GM12878 (cell line): ENCODE data around the gene MEIOC. TPM values are rescaled to one million over a fixed set of nuclear protein-coding genes. Genes with fewer than 3 reads are reported as not detected.

ENCODE experiments used
- ATAC-seq: fragments of 200-7000 bp; cut with Tn5 transposase; 3 replicates; pipeline ENCODE4 v1.9.1; 2020; ENCODE audit warnings: mild to moderate bottlenecking, moderate library complexity
- BruUV-seq: library from RNA; stranded (reverse); fragments of 400-500 nt; replicated peaks from 2 replicates; lab custom pipeline; 2021; lab: Mats Ljungman, UMichigan
- CTCF ChIA-PET: fragments of 300-600 bp; sonication (Branson Sonifier 250); formaldehyde crosslinking; extraction: SDS; loops from one replicate; lab custom pipeline; 2021; ENCODE audit warnings: inconsistent platforms; lab: Yijun Ruan, JAX
- POLR2A ChIA-PET: fragments of 350-600 bp; formaldehyde crosslinking; extraction: SDS; loops from one replicate; lab custom pipeline; 2021; ENCODE audit warnings: inconsistent platforms; lab: Charles Lee
- RAD21 ChIA-PET: fragments of 300-600 bp; sonication (Branson Sonifier 250); formaldehyde crosslinking; loops from one replicate; lab custom pipeline; 2023; ENCODE audit warnings: antibody characterized with exemption; ENCODE audit not compliant: unreplicated experiment; lab: Charles Lee
- SMC1A ChIA-PET: fragments of 300-600 bp; sonication (Branson Sonifier 250); formaldehyde crosslinking; loops from one replicate; lab custom pipeline; 2023; ENCODE audit not compliant: unreplicated experiment, uncharacterized antibody; lab: Charles Lee
- DNase-seq: peaks from one replicate; pipeline ENCODE4 v3.0.0-alpha.2; 2011; ENCODE audit warnings: low read depth, low spot score
- FAIRE-seq: peaks from 3 replicates; lab custom pipeline; 2011; peaks lifted over from hg19 to GRCh38; lab: Jason Lieb, UNC
- H2AFZ ChIP-seq: 2 replicates; pipeline ENCODE4 v1.6.0; 2011; ENCODE audit warnings: low read depth, low read length, control low read depth; ENCODE audit not compliant: control insufficient read depth
- H3K27ac ChIP-seq: 2 replicates; pipeline ENCODE4 v1.5.1; 2011; ENCODE audit warnings: control low read depth; ENCODE audit not compliant: control insufficient read depth, insufficient read depth
- H3K27me3 ChIP-seq, 2 experiments: replicated peaks in 1 of 2; 2 replicates each; pipeline versions ENCODE4 v1.6.0 to v1.6.1; 2011; ENCODE audit warnings: low read length in 1 of 2; ENCODE audit not compliant: control insufficient read depth in 2 of 2, insufficient read depth in 2 of 2
- H3K36me3 ChIP-seq, 2 experiments: 2 replicates each; pipeline ENCODE4 v1.5.1; 2011; ENCODE audit warnings: low read length in 1 of 2; ENCODE audit not compliant: control insufficient read depth in 2 of 2, insufficient read depth in 2 of 2
- H3K4me1 ChIP-seq: 2 replicates; pipeline ENCODE4 v1.6.1; 2011; ENCODE audit warnings: mild to moderate bottlenecking, low read length, moderate library complexity, mixed read lengths; ENCODE audit not compliant: control insufficient read depth, insufficient read depth
- H3K4me2 ChIP-seq: 2 replicates; pipeline ENCODE4 v1.6.0; 2011; ENCODE audit warnings: control low read depth; ENCODE audit not compliant: control insufficient read depth, insufficient read depth
- H3K4me3 ChIP-seq: fragments of 200-600 bp; sonication (generic); 2 replicates; pipeline ENCODE4 v1.5.1; 2016
- H3K79me2 ChIP-seq: 2 replicates; pipeline ENCODE4 v1.6.0; 2011; ENCODE audit warnings: low read length; ENCODE audit not compliant: control insufficient read depth, insufficient read depth
- H3K9ac ChIP-seq: 2 replicates; pipeline ENCODE4 v1.8.0; 2011; ENCODE audit warnings: low read length, control low read depth, mixed read lengths; ENCODE audit not compliant: control insufficient read depth, insufficient read depth
- H3K9me3 ChIP-seq: replicated peaks from 3 replicates; pipeline ENCODE4 v1.5.1; 2011; ENCODE audit warnings: mild to moderate bottlenecking, low read length; ENCODE audit not compliant: control insufficient read depth, insufficient read depth
- H4K20me1 ChIP-seq: 2 replicates; pipeline ENCODE4 v1.6.0; 2011; ENCODE audit not compliant: control insufficient read depth, insufficient read depth
- BRCA1 ChIP-seq: IDR thresholded peaks from 2 replicates; pipeline ENCODE4 v1.6.1; 2011; ENCODE audit warnings: low read depth, low read length, improper control_type of control experiment
- CBFB ChIP-seq: IDR thresholded peaks from 2 replicates; pipeline ENCODE4 v1.6.1; 2016; ENCODE audit warnings: antibody characterized with exemption, low read depth
- CHD4 ChIP-seq: fragments of 200-600 bp; sonication (generic); IDR thresholded peaks from 2 replicates; pipeline ENCODE4 v1.6.1; 2016; ENCODE audit warnings: mild to moderate bottlenecking
- CREB1 ChIP-seq: IDR thresholded peaks from 2 replicates; pipeline ENCODE4 v1.6.1; 2012; ENCODE audit warnings: low read depth, mild to moderate bottlenecking, inconsistent platforms
- ETV6 ChIP-seq, 2 experiments: fragments of 450-650 bp in 1 of 2; IDR thresholded peaks in 1 of 2; conservative IDR thresholded peaks in 1 of 2; 2 replicates each; pipeline ENCODE4 v1.6.1; 2014; ENCODE audit warnings: antibody characterized with exemption in 1 of 2, borderline replicate concordance in 1 of 2, low read depth in 1 of 2, mild to moderate bottlenecking in 1 of 2, moderate library complexity in 1 of 2
- HDAC6 ChIP-seq: fragments of 200-600 bp; sonication (generic); IDR thresholded peaks from one replicate; pipeline ENCODE4 v1.8.0; 2017; ENCODE audit warnings: antibody characterized with exemption; ENCODE audit not compliant: unreplicated experiment
- MEF2A ChIP-seq: IDR thresholded peaks from 2 replicates; pipeline ENCODE4 v1.6.1; 2011; ENCODE audit warnings: low read depth, mild to moderate bottlenecking, low read length, moderate library complexity; ENCODE audit not compliant: insufficient read depth
- NBN ChIP-seq: fragments of 450-650 bp; IDR thresholded peaks from 2 replicates; pipeline ENCODE4 v1.6.1; 2016
- NR2C1 ChIP-seq: fragments of 450-650 bp; IDR thresholded peaks from 2 replicates; pipeline ENCODE4 v1.6.1; 2017; ENCODE audit warnings: antibody characterized with exemption, mild to moderate bottlenecking, moderate library complexity
- RFX5 ChIP-seq: IDR thresholded peaks from 2 replicates; pipeline ENCODE4 v1.6.1; 2011; ENCODE audit warnings: low read depth, low read length, improper control_type of control experiment
- SMC3 ChIP-seq: IDR thresholded peaks from 2 replicates; pipeline ENCODE4 v1.6.1; 2011; ENCODE audit warnings: low read length, improper control_type of control experiment, borderline replicate concordance
- USF2 ChIP-seq: IDR thresholded peaks from 2 replicates; pipeline ENCODE4 v1.6.1; 2011; ENCODE audit warnings: low read depth, low read length, improper control_type of control experiment, borderline replicate concordance
- ZSCAN29 ChIP-seq: fragments of 450-650 bp; IDR thresholded peaks from 2 replicates; pipeline ENCODE4 v1.6.1; 2017; ENCODE audit warnings: mild to moderate bottlenecking, moderate library complexity
- WGBS: methylation state at CpG from one replicate; pipeline ENCODE4 v1.1.6; 2016; ENCODE audit warnings: low lambda C conversion rate; ENCODE audit not compliant: insufficient replicate concordance, insufficient coverage; ENCODE audit errors: missing lambda C conversion rate; 5-methylcytosine and 5-hydroxymethylcytosine counted together
- in situ Hi-C: fragments of 300-500 bp; cut with MboI; formaldehyde crosslinking; loops from 9 replicates; pipeline ENCODE4 v1.14.3; 2018; ENCODE audit warnings: mixed read lengths
- intact Hi-C: fragments of 100-400 bp; cut with micrococcal nuclease; formaldehyde crosslinking; loops from one replicate; pipeline ENCODE4 v1.14.2; 2022; ENCODE audit not compliant: unreplicated experiment
- polyA plus RNA-seq, 11 experiments: library from polyadenylated mRNA; depleted of rRNA in 4 of 11; unstranded in 6 of 11; stranded (reverse) in 5 of 11; fragments of >200 nt; fragmentation: Nextera tagmentation in 4 of 11; fragmentation: Illumina TruSeq in 1 of 11; extraction: Ambion mirVana in 4 of 11; extraction: Trizol in 1 of 11; gene quantifications; 1 replicate in 1 of 11; 2 replicates in 10 of 11; pipeline versions ENCODE4 v1.2.1 to v1.2.3, GENCODE V29; 2011 to 2016; ENCODE audit warnings: inconsistent platforms in 2 of 11, missing spikeins in 2 of 11, low read depth in 1 of 11
- total RNA-seq, 4 experiments: library from RNA; depleted of rRNA in 3 of 4; stranded (reverse); fragments of >200 nt in 3 of 4; fragmentation: Illumina TruSeq in 1 of 4; extraction: Trizol in 1 of 4; gene quantifications; 2 replicates each; pipeline versions ENCODE4 v1.2.1 to v1.2.3, GENCODE V29; 2013 to 2021
- TF ChIP-seq, protein P1 (sequence below): fragments of 450-650 bp; IDR thresholded peaks from 2 replicates; pipeline ENCODE4 v1.6.1; 2017; ENCODE audit warnings: low read depth, mild to moderate bottlenecking, moderate library complexity

MEIOC gene
- total and polyA plus RNA-seq, 10 of the 15 experiments (the other 5 are each of a cell fraction or from before 2014, with no cell fraction given): 0.01 to 0.48 (median 0.12) TPM; not detected in 4

DNA sequence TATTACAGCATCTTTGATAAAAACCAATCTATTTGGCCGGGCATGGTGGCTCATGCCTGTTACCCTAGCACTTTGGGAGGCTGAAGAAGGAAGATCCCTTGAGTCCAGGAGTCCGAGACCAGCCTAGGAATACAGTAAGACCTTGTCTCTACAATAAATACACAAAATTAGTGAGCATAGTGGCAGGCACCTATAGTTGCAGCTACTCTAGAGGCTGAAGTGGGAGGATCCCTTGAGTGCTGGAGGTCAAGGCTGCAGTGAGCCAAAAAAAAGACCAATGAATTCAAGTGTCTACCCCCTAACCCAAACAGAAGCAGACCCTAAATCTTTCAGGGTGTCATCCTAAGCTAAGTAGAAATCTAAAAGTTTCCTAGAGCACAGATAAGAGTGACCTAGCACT is 7.3 kb upstream of the MEIOC start (continued):
- TF ChIP-seq, protein P1, sequence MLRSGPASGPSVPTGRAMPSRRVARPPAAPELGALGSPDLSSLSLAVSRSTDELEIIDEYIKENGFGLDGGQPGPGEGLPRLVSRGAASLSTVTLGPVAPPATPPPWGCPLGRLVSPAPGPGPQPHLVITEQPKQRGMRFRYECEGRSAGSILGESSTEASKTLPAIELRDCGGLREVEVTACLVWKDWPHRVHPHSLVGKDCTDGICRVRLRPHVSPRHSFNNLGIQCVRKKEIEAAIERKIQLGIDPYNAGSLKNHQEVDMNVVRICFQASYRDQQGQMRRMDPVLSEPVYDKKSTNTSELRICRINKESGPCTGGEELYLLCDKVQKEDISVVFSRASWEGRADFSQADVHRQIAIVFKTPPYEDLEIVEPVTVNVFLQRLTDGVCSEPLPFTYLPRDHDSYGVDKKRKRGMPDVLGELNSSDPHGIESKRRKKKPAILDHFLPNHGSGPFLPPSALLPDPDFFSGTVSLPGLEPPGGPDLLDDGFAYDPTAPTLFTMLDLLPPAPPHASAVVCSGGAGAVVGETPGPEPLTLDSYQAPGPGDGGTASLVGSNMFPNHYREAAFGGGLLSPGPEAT: no peak

- no peaks in the 10 kb centered on the region for H4K20me1 ChIP-seq
- H3K36me3 ChIP-seq: no peaks in the 10 kb centered on the region
- H3K27ac ChIP-seq: no peak overlapping the region
- ChIA-PET SMC1A (no interaction called here), POLR2A (no interaction called here), RAD21 (no interaction called here), CTCF (interaction anchor here (0.7 kb wide), 1 partner anchor 18 kb away, joined by 3 read pairs; no protein-coding TSS in a partner anchor)
- no peak for DNase-seq
- H3K4me2 ChIP-seq: no peak overlapping the region
- no peaks in the 10 kb centered on the region for H3K4me1 ChIP-seq
- TF ChIP-seq HDAC6 (no peak), RFX5 (peak; percentile 55; the same call in 1 of the 2 replicates)
- H3K27me3 ChIP-seq: no peaks in the 10 kb centered on the region; a peak in 1 of 4 replicates
- H3K79me2 ChIP-seq: no peaks in the 10 kb centered on the region
- 48% methylated on average over 5 of the region's 5 CpGs for WGBS
- no peaks in the 10 kb centered on the region; the same call in 2 of the 3 replicates for H3K9me3 ChIP-seq
- intact Hi-C loops (no loop called here), in situ Hi-C loops (no loop called here)
- H3K9ac ChIP-seq: no peak overlapping the region
- FAIRE-seq: no peak
- H3K4me3 ChIP-seq: no peak overlapping the region
- no peak for ATAC-seq
- no peak overlapping the region for H2AFZ ChIP-seq
- BruUV-seq: no TSS peak
Observed at GRCh38 chr17:44651228-44651627, 5.0 kb upstream of the MEIOC start.

GRCh38 chr17:44652727-44653126 is 3.5 kb upstream of the MEIOC start:
- ChIA-PET RAD21 (no interaction called here), SMC1A (no interaction called here), POLR2A (no interaction called here), CTCF (no interaction called here)
- H3K9ac ChIP-seq: no peak overlapping the region
- in situ Hi-C loops (no loop called here), intact Hi-C loops (no loop called here)
- DNase-seq (no peak), FAIRE-seq (no peak), ATAC-seq (no peak)
- H3K36me3 ChIP-seq: no peaks in the 10 kb centered on the region
- no peak overlapping the region for H3K4me2 ChIP-seq
- WGBS: 67% methylated on average over 8 of the region's 8 CpGs
- BruUV-seq: no TSS peak
- no peak overlapping the region for H3K4me3 ChIP-seq
- H3K79me2 ChIP-seq: no peaks in the 10 kb centered on the region
- H3K9me3 ChIP-seq: no peaks in the 10 kb centered on the region; the same call in 2 of the 3 replicates
- H3K27me3 ChIP-seq: peaks cover 0 to 2% of the 10 kb centered on the region in 2 experiments; a peak in 2 of 4 replicates
- no peak overlapping the region for H2AFZ ChIP-seq
- H3K4me1 ChIP-seq: no peaks in the 10 kb centered on the region
- H4K20me1 ChIP-seq: no peaks in the 10 kb centered on the region
- no peak overlapping the region for H3K27ac ChIP-seq
- TF ChIP-seq ZSCAN29 (no peak), MEF2A (no peak), SMC3 (no peak), CHD4 (no peak), CREB1 (no peak), USF2 (no peak), NBN (no peak), ETV6 (conservative IDR thresholded peaks at IDR 0.05 in 1 of 2, IDR thresholded peaks at IDR 0.05 in 1 of 2; ENCODE audit: borderline replicate concordance in 1 of 2, low read depth in 1 of 2) (no peak), CBFB (no peak), BRCA1 (no peak), NR2C1 (no peak)
